GM19467 (cell line): ENCODE results near the gene RBBP6.
"Not testable (repeated sequence)": the region's sequence is repeated elsewhere in the genome, so short reads cannot be mapped to it uniquely, and the experiment has no call there.

Experiments used
- ATAC-seq: cut with Tn5 transposase; IDR thresholded peaks from one replicate; pipeline ENCODE4 v1.9.1; 2021; ENCODE audit warnings: mild to moderate bottlenecking, moderate library complexity; ENCODE audit not compliant: unreplicated experiment

Gene RBBP6

GRCh38 chr16:24539295-24539849, at the start of gene RBBP6:
TSS of gene RBBP6 (plus strand) at chr16:24539566. CDS start at chr16:24540627, 1,061 bp downstream.
- ATAC-seq = peak; percentile 92

GRCh38 chr16:24490866-24491265, 48.5 kb upstream of the RBBP6 start:
- no peak for ATAC-seq

- ATAC-seq = no peak
These were observed 47.6 kb upstream of the RBBP6 start for GRCh38 chr16:24491731-24492130.

- no peak for ATAC-seq
These were observed 45.5 kb upstream of the RBBP6 start for GRCh38 chr16:24493821-24494220.

GRCh38 chr16:24495207-24495606, 44.2 kb upstream of the RBBP6 start:
- ATAC-seq = not testable (repeated sequence)

- ATAC-seq = no peak
These were observed 41.9 kb upstream of the RBBP6 start for GRCh38 chr16:24497440-24497839.

GRCh38 chr16:24499193-24499814, 40.1 kb upstream of the RBBP6 start:
- no peak for ATAC-seq

- no peak for ATAC-seq
These were observed 34.7 kb upstream of the RBBP6 start for GRCh38 chr16:24504472-24505345.

- ATAC-seq = no peak
These were observed 33.4 kb upstream of the RBBP6 start for GRCh38 chr16:24505959-24506358.

GRCh38 chr16:24507959-24508480, 31.3 kb upstream of the RBBP6 start:
- no peak for ATAC-seq

GRCh38 chr16:24508614-24509013, 30.8 kb upstream of the RBBP6 start:
- no peak for ATAC-seq

GRCh38 chr16:24509536-24509935, 29.8 kb upstream of the RBBP6 start:
- no peak for ATAC-seq

GRCh38 chr16:24511174-24511573, 28.2 kb upstream of the RBBP6 start:
- no peak for ATAC-seq

GRCh38 chr16:24511792-24512191, 27.6 kb upstream of the RBBP6 start:
- no peak for ATAC-seq

GRCh38 chr16:24514096-24514495, 25.3 kb upstream of the RBBP6 start:
- ATAC-seq = no peak

GRCh38 chr16:24515186-24515585, 24.2 kb upstream of the RBBP6 start:
- ATAC-seq = no peak

GRCh38 chr16:24516900-24517669, 22.3 kb upstream of the RBBP6 start:
- no peak for ATAC-seq

GRCh38 chr16:24518498-24518897, 20.9 kb upstream of the RBBP6 start:
- ATAC-seq = no peak

- ATAC-seq = no peak
These were observed 18.4 kb upstream of the RBBP6 start for GRCh38 chr16:24520983-24521382.

- no peak for ATAC-seq
These were observed 16.6 kb upstream of the RBBP6 start for GRCh38 chr16:24522751-24523150.

- ATAC-seq = no peak
These were observed 15.8 kb upstream of the RBBP6 start for GRCh38 chr16:24523569-24523968.
